HG02852 (cell line): Measurements from ENCODE around the gene SLC46A3.
"Not testable (repeated sequence)": the region's sequence is repeated elsewhere in the genome, so short reads cannot be mapped to it uniquely, and the experiment has no call there.

Source experiments
- ATAC-seq: cut with Tn5 transposase; IDR thresholded peaks from one replicate; pipeline ENCODE4 v1.9.1; 2021; ENCODE audit warnings: mild to moderate bottlenecking, moderate library complexity; ENCODE audit not compliant: unreplicated experiment

SLC46A3 gene, protein sequence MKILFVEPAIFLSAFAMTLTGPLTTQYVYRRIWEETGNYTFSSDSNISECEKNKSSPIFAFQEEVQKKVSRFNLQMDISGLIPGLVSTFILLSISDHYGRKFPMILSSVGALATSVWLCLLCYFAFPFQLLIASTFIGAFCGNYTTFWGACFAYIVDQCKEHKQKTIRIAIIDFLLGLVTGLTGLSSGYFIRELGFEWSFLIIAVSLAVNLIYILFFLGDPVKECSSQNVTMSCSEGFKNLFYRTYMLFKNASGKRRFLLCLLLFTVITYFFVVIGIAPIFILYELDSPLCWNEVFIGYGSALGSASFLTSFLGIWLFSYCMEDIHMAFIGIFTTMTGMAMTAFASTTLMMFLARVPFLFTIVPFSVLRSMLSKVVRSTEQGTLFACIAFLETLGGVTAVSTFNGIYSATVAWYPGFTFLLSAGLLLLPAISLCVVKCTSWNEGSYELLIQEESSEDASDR

DNA sequence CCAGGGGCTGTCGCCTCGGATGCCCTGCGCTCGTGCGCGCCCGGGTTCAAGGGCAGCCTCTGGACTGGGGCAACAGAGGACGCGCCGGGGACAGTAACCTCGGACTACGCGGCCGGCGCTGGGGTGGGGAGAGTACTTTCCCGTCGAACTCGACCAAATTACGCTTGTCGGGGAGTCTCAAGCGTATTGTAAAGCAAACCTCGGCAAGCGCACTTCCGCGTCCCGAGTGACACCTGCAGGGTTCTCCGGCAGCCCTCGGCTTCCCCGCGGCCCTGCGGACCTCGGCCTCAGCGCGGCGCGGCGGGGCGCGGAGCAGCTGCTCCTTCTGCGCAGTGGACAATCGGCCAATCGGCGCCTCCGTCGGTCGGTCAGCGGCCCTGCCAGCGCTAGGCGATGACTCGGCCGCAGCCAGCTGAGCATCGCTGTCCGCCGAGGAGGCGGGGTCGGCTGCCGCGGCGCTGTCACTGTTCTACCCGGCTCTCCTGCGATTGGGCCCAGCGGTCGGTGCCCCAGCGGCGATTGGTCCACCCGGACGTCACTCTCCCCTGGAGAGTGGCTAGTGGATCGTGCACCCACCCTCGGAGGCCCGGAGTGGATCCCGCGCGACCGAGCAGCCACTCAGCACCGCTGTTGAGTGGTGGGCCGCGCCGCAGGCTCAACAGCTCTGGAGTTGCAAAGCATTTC lies at the start of gene SLC46A3:
Gene SLC46A3, minus strand, starts transcription at position 428 of the 684 bp plus-strand sequence. CDS start 972 bp downstream, outside the sequence.
- ATAC-seq: peak; percentile 98

DNA sequence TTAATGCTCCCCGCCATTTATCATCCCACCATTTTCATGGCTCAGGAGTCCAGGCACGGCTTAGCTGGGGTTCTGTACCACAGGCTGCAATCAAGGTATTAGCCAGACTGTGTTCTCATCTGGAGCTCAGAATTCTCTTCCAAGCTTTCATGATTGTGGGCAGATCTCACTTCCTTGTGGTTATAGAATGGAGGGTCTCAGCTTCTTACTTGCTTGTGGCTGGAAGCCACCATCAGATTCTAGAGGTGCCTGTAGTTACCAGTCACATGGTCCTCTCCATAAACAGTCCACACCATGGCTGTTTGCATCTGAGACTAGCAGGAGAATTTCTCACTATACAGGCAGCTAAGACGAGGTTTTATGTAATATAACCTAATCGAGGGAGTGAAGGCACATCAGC lies 45.1 kb upstream of the SLC46A3 start:
- no peak for ATAC-seq

DNA sequence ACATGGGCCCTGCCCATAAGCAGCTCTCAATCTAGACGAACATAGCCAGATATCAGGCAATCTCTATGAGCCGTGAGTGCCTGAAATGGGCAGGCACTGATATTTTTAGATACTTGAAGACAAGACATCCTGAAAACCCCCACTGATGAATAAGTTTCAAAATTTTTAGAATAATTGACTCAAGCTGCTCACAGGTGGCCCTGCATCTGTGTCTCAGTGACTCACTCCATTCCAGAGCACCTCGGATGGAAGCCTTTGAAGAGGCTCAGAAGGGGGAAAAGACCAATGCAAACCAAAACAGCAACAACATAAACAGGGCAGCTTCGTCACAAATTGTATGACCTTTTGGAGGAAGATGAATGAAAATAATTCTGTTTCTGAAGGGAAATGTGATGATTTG lies 42.8 kb upstream of the SLC46A3 start:
- no peak for ATAC-seq

DNA sequence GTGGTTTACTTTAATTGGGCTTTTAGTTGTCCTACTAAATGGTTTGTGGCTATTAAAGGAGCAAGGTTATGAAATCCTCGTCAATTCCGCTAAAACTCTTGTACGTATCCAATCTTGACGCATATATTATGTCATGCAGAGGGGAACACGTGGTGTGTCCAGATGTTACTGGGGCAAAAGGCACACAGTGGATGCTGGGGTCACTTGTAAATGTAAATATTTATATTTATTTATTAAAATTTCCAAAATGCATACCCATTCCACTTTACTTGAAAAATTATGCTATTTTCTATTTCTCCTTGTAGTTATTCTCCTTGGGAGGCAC lies 36.7 kb upstream of the SLC46A3 start:
- no peak for ATAC-seq

DNA sequence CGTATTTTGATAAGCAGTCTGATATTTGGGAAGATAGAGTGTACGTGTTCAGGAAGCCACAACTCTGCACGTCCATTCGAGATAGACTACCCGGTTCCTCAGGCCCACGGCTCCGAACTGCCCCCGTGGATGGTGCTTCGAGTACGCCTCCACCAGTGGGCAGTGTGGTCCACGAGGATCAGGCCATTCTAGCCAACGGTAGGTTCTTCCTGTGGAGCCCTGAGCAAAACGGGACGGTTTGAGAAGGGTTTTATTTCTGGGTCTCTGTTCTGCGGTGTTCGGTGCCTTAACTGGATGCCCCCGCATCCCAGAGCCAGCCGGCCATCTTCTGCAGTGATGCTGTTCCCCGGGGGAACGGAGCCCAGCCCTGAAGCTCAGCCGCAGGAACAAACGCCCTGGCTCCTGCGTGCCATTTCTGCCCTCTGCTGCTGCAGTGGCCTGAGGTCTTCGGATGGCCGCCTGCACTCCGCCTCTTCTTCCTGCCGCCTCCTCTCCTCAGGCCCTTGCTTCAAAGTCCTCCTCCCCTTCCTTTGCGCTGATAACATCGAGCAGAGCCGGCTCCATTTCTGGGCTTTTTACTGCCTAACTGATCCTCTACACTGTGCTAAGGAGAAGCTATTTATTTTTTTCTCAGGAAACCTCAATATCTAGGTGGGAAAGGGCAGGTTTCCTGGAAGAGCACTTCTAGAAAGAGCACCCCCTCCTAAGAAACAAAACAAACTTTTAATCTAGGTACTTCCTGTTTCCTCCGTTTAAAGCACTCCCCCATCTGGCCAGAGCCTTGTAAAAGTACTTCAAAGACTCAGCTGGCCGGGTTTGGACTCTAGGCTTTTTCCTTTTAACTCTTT lies 36.2 kb upstream of the SLC46A3 start:
- no peak for ATAC-seq

DNA sequence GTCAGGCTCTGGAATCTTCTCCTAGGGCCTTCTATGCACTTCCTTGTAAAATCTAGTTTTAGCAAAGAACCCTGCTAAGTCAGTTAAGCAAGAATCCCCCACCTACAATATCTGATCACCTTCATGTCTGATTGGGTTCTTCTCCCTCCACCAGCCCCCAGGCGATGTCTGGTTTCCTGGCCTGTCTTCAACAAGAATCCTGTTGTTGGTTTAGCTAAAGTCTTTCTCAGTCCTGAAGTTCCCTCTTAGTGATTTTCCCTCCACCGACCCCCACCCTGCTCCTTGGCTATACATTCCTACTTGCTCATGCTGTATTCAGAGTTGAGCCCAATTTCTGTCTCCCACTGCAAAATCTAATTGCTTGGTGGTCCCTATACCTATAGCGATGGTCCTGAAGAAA lies 35.2 kb upstream of the SLC46A3 start:
- ATAC-seq: no peak

DNA sequence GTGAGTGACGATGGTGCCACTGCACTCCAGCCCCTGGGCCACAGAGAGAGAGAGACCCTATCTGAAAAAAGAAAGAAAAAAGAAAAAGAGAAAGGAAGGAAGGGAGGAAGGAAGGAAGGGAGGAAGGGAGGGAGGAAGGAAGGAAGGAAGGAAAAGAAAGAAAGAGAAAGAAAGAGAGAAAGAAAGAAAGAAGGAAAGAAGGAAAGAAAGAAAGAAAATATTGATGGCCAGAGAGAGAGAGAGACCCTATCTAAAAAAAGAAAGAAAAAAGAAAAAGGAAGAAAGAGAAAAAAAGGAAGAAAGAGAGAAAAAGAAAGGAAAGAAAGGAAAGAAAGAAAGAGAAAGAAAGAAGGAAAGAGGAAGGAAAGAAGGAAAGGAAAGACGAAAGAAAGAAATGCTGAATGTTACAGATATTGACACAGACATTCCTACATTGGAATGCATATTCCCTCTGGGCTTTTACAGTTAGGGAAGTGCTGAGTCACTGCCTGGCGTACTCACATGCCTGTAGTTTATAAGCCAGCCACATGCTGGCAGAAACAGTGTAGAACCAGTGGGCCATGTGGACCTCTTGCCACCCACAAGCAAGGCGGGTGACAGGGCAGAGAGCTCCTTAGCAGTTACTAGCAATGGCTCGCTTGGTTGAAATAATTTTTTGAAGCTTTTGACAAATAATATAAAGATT lies 34.6 kb upstream of the SLC46A3 start:
- no peak for ATAC-seq

DNA sequence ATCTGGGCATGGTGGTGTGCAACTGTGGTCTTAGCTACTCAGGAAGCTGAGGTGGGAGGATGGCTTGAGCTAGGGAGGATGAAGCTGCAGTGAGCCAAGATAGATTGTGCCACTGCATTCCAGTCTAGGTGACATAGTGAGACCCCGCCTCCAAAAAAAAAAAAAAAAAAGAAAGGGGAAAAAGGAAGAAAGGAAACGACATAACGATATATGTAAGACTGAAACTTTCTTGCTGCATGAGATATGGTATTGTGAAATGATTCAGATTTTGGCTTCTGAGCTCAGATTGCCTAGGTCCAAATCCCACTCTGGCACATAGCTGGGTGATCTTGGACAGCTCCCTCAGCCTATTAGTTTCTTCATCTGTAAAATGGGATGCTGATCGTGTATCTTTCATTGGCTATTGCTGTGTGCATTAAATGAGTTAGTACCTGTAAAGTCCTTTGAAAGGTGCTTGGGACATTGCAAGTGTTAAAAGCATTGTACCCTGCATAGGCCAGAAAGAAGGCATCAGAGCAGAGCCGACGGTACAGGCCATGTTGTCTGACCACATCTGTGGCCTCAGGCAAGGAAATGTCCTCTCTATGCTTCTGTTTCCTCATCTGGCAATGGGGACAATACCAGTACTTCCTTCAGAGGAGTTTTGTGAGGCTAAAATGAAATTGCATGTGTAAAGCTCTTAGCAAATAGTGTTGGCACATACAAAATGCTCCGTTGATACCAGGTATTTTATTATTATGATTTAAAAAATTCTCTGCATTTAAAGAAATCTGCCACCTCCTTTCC lies 32.6 kb upstream of the SLC46A3 start:
- ATAC-seq: no peak

DNA sequence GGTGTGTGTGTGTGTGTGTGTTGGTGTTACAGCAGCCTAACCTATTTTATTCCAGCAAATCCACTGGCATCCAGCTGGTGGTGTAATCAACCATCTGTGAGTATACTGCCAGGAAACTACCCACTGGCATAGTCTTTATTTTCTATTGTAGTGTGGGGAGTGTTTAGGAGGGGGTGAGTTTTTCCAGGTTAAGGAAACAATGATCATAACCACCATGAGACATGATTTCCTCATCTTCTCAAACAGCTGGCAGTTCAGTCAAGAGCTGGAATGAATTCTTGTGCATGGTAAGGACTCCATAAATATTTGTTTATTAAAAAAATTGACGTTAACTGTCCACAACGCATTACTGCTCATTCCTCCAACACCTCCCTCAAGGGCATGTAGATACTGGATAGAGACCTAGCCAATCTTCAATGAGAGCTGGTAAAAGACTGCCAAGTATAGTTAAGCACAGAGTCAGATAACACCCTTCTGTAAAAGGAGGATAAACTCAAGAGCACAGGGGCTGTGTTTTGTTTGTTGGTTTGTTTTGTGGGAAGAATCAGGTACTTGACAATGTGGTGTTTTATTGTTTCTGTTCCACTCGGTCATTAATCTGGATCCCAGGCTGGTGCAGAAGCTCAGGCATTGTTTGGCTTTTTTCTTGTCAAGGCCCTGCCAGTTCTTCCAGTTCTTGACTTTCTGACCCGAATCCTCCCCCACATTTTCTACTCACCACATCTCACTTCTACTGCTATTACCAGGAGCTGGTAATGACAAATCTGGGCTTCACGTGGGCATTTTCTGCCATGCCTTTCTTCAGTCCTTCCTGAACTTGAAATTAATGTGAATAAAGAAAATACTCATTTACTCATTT lies 31.6 kb upstream of the SLC46A3 start:
- no peak for ATAC-seq

DNA sequence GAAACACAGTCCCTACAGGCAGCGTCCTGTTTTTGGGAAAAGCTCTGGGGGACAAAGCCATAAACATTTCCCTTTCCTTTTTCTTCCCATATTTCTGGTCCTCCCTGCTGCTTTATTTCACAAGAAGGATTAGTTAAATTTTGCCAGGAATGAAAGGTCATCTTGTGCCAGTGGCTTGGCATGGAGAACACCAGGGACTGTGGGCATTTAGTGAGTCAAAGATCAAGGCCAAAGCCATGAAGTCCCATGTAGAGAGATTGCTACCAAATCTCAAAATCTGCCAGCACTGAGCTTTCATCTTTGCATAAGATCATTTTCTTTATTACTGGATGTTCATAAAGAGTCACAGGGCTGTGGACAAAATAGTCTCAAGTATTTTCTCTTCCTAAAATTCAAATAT lies 29.1 kb upstream of the SLC46A3 start:
- ATAC-seq: no peak

DNA sequence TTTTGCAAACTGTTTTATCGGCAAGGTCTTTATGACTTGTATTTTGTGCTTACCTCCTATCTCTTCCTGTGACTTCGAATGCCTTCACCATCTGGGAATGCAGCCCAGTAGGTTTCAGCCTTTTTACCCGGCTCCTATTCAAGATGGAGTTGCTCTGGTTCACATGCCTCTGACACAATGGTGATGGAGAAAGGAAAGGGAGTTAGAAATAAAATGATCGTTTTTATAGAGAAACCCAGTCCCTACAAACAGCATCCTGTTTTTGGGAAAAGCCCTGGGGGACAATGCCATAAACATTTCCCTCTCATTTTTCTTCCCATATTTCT lies 27.5 kb upstream of the SLC46A3 start:
- ATAC-seq: no peak

DNA sequence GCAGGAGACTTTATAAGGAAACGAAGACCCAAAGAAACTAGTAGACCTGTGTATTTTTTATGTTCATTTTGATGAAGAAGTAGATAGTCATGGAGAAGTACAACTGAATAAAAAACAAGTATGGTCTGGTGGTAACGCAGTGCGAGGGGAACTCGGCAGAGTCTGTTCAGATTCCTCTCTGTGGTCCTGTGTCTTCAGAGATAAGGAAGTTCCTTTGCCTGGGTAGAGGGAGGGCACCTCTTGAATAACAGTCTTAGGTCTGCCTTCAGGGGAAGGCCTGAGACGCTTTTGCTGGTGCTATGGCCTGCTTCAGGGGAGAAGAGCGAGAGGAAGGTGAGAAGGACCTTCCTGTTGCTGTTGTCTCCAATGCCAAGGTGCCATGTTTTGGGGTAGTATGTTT lies 25.9 kb upstream of the SLC46A3 start:
- no peak for ATAC-seq

DNA sequence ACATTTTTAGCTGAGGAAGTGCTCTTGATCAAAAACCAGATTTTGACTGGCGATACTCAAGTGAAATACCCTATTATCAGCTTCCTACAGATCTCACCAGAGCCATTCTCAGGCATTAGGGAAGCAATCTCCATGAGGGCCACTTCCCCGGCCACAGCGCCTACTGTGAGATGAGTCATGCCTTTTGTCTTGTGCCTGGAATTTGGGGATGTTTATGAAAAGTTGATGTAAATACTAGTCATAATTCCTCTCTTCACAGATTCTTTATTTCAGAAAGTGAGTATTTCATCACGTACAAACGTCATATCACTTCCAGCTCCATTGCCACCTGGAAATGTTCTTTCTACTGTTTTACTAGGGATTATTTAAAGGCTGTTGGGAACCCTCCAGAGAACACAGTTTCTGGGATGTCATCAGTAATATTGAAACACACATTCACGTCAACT lies 25.3 kb upstream of the SLC46A3 start:
- ATAC-seq: no peak

DNA sequence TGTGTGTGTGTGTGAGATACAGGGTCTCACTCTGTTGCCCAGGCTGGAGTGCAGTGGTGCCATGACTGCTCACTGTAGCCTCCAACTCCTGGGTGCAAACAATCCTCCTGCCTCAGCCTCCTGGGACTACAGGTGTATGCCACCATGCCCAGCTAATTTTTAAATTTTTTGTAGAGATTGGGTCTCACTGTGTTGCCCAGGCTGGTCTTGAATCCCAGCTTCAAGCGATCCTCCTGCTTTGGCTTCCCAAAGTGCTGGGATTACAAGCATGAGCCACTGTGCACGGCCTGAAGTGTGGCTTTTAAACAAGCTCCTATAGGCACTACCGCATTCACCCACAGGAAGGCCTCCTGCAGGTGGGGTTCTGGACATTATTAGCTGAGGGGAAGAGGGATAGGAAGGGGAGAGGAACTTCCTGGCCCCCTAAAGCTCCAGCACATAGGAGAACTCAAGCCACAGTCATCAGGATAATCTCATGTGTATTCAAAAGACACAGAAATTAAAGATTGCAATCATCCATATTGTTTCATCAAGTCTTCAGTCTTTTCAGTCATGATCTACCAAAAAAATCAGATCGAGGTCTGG lies 24.8 kb upstream of the SLC46A3 start:
- no peak for ATAC-seq

DNA sequence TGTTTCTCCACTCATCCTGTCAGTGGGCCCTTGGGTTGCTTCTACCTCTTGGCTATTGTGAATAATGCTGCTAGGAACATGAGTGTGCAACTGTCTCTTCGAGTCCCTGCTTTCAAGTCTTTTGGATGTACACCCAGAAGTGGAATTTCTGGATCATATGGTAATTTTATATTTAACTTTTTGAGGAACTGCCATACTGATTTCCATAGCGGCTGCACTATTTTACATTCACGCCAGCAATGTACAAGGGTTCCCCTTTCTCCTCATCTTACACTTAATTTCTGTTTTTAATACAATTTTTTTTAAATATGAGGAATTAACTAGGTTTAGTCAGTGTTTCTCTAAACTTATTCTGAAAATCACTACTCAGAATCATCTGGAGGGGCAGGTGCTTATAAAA lies 24.2 kb upstream of the SLC46A3 start:
- no peak for ATAC-seq

DNA sequence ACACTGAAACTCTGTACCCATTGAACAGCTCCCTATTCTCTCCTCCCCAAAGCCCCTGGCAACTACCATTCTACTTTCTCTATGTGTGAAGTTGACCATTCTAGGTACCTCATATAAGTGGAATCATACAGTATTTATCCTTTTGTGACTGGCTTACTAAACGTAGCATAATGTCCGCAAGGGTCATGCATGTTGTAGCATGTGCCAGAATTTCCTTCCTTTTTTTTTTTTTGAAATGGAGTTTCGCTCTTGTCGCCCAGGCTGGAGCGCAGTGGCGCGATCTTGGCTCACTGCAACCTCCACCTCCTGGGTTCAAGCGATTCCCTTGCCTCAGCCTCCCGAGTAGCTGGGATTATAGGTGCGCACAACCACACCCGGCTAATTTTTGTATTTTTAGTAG lies 23.7 kb upstream of the SLC46A3 start:
- ATAC-seq: not testable (repeated sequence)

DNA sequence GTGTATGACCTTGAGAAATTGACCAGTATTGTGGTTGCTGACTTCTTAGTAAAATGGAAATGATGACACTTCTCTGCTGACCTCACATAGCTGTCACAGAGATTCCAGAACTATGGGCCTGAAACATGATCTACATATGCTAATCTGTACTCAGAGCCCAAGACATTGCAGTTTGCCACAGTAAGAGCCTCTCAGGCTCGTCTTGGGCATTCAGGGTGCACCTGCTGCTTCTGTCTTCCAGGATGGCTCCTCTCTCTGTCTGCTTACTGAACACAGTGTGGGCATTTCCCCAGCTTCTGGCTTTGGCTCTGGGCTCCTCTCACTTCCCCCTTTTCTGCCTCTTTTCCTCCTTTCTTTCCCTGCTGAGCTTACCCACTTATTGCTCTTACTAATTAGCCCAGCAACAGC lies 22.3 kb upstream of the SLC46A3 start:
- no peak for ATAC-seq

DNA sequence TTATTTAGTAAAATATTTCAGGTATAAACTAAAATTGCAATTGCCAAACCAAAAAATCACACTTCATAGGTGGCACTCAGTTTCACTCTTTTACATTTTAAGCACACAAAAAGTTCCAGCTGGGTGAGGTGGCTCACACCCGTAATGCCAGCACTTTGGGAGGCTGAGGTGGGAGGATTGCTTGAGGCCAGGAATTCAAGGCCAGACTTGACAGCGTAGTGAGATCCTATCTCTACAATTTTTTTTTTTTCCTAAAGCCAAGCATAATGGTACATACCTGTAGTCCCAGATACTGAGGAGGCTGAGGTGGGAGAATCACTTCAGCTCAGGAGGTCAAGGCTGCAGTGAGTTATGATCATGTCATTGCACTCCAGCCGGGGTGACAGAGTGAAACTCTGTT lies 20.6 kb upstream of the SLC46A3 start:
- ATAC-seq: no peak

DNA sequence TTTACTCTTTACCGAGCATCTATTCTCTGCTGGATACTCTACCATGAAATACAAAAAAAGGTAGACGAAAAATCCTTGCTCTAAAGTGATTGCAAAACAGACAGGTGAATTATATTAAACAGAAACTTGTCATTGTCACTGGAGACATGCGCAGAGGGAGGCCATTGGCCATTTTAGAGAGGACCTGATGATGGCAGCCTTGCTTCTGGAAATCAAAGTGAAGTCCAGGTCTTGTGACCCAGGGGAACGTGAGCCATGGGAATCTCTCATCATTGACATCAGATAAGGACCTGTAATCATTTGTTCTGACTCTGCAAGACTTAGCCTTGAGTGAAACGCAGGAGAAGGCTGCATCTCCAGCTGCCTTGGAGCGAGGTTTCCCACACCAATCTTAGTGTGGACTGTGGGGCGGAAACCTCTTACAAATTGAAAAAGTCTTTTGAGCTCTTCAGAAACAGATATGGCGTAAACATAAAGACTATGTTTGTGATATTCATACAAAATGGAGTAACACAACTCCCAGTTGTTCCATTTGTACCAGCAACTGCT lies 16.8 kb upstream of the SLC46A3 start:
- no peak for ATAC-seq
